K562 (cell line): ENCODE measurements around the gene TLE4. TPM values are rescaled to one million over a fixed set of nuclear protein-coding genes. Genes with fewer than 3 reads are reported as not detected.

Experiments used
- ATAC-seq: fragments of 200-7000 bp; cut with Tn5 transposase; 3 replicates; pipeline ENCODE4 v1.9.1; 2020; ENCODE audit warnings: moderate library complexity
- BruUV-seq: library from RNA; stranded (reverse); fragments of 400-500 nt; replicated peaks from 2 replicates; lab custom pipeline; 2021; lab: Mats Ljungman, UMichigan
- CTCF ChIA-PET: fragments of 300-600 bp; formaldehyde crosslinking; extraction: SDS; loops from one replicate; lab custom pipeline; 2021; ENCODE audit warnings: low intra/inter-chr PET ratio; lab: Yijun Ruan, JAX
- POLR2A ChIA-PET: fragments of 300-600, 350-650 bp; sonication (Branson Sonifier 250); formaldehyde crosslinking; extraction: SDS; loops from one replicate; lab custom pipeline; 2021; ENCODE audit warnings: antibody characterized with exemption, inconsistent platforms; lab: Yijun Ruan, JAX
- DNase-seq, 4 experiments: peaks; one replicate each; pipeline versions ENCODE4 v3.0.0 to v3.0.0-alpha.2; 2011 to 2018; ENCODE audit warnings: low spot score in 3 of 4, mixed read lengths in 3 of 4; ENCODE audit errors: extremely low read depth in 1 of 4
- FAIRE-seq: peaks from 2 replicates; lab custom pipeline; 2011; peaks lifted over from hg19 to GRCh38; lab: Jason Lieb, UNC
- H2AFZ ChIP-seq: 2 replicates; pipeline ENCODE4 v1.6.0; 2011; ENCODE audit warnings: low read depth, low read length, control low read depth, inconsistent platforms
- H3K27ac ChIP-seq: fragments of 200-600 bp; 3 replicates; pipeline ENCODE4 v1.8.0; 2011; ENCODE audit warnings: low read depth, mild to moderate bottlenecking, control low read depth, inconsistent platforms, low read length, moderate library complexity, mixed read lengths; ENCODE audit errors: extremely low read depth
- H3K27me3 ChIP-seq, 2 experiments: fragments of 300-600 bp in 1 of 2; 2 replicates in 1 of 2; 3 replicates in 1 of 2; pipeline versions ENCODE4 v1.6.0 to v1.8.0; 2011; ENCODE audit warnings: inconsistent platforms in 2 of 2, low read length in 2 of 2, mild to moderate bottlenecking in 1 of 2, mixed read lengths in 1 of 2, moderate library complexity in 1 of 2; ENCODE audit not compliant: control insufficient read depth in 2 of 2, insufficient read depth in 2 of 2
- H3K36me3 ChIP-seq: fragments of 300-600 bp; 3 replicates; pipeline ENCODE4 v1.8.0; 2011; ENCODE audit warnings: mild to moderate bottlenecking, low read length, inconsistent platforms; ENCODE audit not compliant: control insufficient read depth, insufficient read depth
- H3K4me1 ChIP-seq, 2 experiments: fragments of 200-600 bp in 1 of 2; replicated peaks in 1 of 2; 2 replicates in 1 of 2; 3 replicates in 1 of 2; pipeline versions ENCODE4 v1.5.1 to v1.8.0; 2011; ENCODE audit warnings: inconsistent platforms in 2 of 2, low read length in 2 of 2, mild to moderate bottlenecking in 1 of 2, mixed read lengths in 1 of 2, moderate library complexity in 1 of 2; ENCODE audit not compliant: control insufficient read depth in 2 of 2, insufficient read depth in 2 of 2
- H3K4me2 ChIP-seq: 2 replicates; pipeline ENCODE4 v1.6.1; 2011; ENCODE audit warnings: low read length, control low read depth, inconsistent platforms, mixed read lengths; ENCODE audit not compliant: insufficient read depth
- H3K4me3 ChIP-seq: fragments of 200-600 bp; sonication (generic), shearing (Covaris generic); 2 replicates; pipeline ENCODE4 v1.5.1; 2016; ENCODE audit warnings: control low read depth, inconsistent platforms
- H3K79me2 ChIP-seq: fragments of 200-600 bp; 3 replicates; pipeline ENCODE4 v1.8.0; 2011; ENCODE audit warnings: low read length, inconsistent platforms; ENCODE audit not compliant: control insufficient read depth, insufficient read depth
- H3K9ac ChIP-seq, 2 experiments: 2 replicates each; pipeline versions ENCODE4 v1.6.0 to v1.6.1; 2011; ENCODE audit warnings: low read depth in 2 of 2, low read length in 2 of 2, control low read depth in 1 of 2, inconsistent platforms in 1 of 2, mild to moderate bottlenecking in 1 of 2, mixed read lengths in 1 of 2; ENCODE audit not compliant: insufficient read depth in 1 of 2
- H3K9me1 ChIP-seq: one replicate; pipeline ENCODE4 v1.6.0; 2011; ENCODE audit warnings: inconsistent platforms, mild to moderate bottlenecking, low read length, moderate library complexity; ENCODE audit not compliant: control insufficient read depth, insufficient read depth
- H3K9me3 ChIP-seq: replicated peaks from 2 replicates; pipeline ENCODE4 v1.5.1; 2011; ENCODE audit warnings: low read depth, low read length, inconsistent platforms; ENCODE audit not compliant: control insufficient read depth, insufficient read depth
- H4K20me1 ChIP-seq: replicated peaks from 2 replicates; pipeline ENCODE4 v1.6.1; 2011; ENCODE audit warnings: low read length, inconsistent platforms, mixed read lengths; ENCODE audit not compliant: control insufficient read depth, insufficient read depth
- E2F5 ChIP-seq: sonication (generic); formaldehyde crosslinking; IDR thresholded peaks from 2 replicates; pipeline ENCODE4 v1.8.0; 2022; ENCODE audit warnings: mild to moderate bottlenecking, missing genetic modification reagents
- ELF1 ChIP-seq: fragments of 200-800 bp; sonication (Bioruptor generic); IDR thresholded peaks from 2 replicates; pipeline ENCODE4 v1.6.1; 2016; ENCODE audit warnings: missing genetic modification characterization, missing compliant biosample characterization
- MAZ ChIP-seq, 2 experiments: fragments of 450-650 bp in 1 of 2; sonication (generic) in 1 of 2; formaldehyde crosslinking; IDR thresholded peaks in 1 of 2; conservative IDR thresholded peaks in 1 of 2; 2 replicates each; pipeline versions ENCODE4 v1.4.0 to v1.5.0; 2020; ENCODE audit warnings: mild to moderate bottlenecking in 1 of 2, missing genetic modification reagents in 1 of 2
- PHF21A ChIP-seq: fragments of 450-650 bp; IDR thresholded peaks from 2 replicates; pipeline ENCODE4 v1.6.1; 2017; ENCODE audit warnings: low read depth, borderline replicate concordance
- SREBF2 ChIP-seq: sonication (generic); formaldehyde crosslinking; IDR thresholded peaks from 2 replicates; pipeline ENCODE4 v1.4.0; 2020; ENCODE audit warnings: mild to moderate bottlenecking, missing genetic modification reagents
- TAF7 ChIP-seq: fragments of 450-650 bp; IDR thresholded peaks from 2 replicates; pipeline ENCODE4 v1.6.1; 2016; ENCODE audit warnings: missing genetic modification characterization, missing compliant biosample characterization
- ZFP1 ChIP-seq: fragments of 450-650 bp; formaldehyde crosslinking; IDR thresholded peaks from 2 replicates; pipeline ENCODE4 v1.4.0; 2020; ENCODE audit warnings: mild to moderate bottlenecking, mixed read lengths
- ZNF318 ChIP-seq, 2 experiments: fragments of 450-650 bp; IDR thresholded peaks; 2 replicates each; pipeline ENCODE4 v1.6.1; 2016; ENCODE audit warnings: mild to moderate bottlenecking in 2 of 2, borderline replicate concordance in 1 of 2, low read depth in 1 of 2, moderate library complexity in 1 of 2
- ZNF551 ChIP-seq: fragments of 250-450 bp; sonication (Bioruptor Pico); IDR thresholded peaks from 2 replicates; pipeline ENCODE4 v1.5.0; 2021; ENCODE audit warnings: mild to moderate bottlenecking, moderate library complexity
- WGBS: fragments of 100-300 bp; shearing (Covaris generic); methylation state at CpG from one replicate; pipeline ENCODE4 v1.1.6; 2016; ENCODE audit warnings: low coverage, mixed read lengths; ENCODE audit not compliant: insufficient coverage; ENCODE audit errors: missing lambda C conversion rate; 5-methylcytosine and 5-hydroxymethylcytosine counted together
- in situ Hi-C: fragments of 300-500 bp; cut with MboI; formaldehyde crosslinking; loops from 4 replicates; pipeline ENCODE4 v1.15.0; 2018; ENCODE audit warnings: inconsistent platforms, mixed read lengths
- intact Hi-C: fragments of 100-400 bp; cut with micrococcal nuclease; formaldehyde crosslinking; loops from 2 replicates; pipeline ENCODE4 v1.14.2; 2022
- polyA plus RNA-seq, 8 experiments: library from polyadenylated mRNA; depleted of rRNA in 4 of 8; stranded (reverse) in 5 of 8; unstranded in 3 of 8; fragments of >200 nt; fragmentation: Nextera tagmentation in 2 of 8; fragmentation: Illumina TruSeq in 1 of 8; extraction: Ambion mirVana in 2 of 8; extraction: Trizol in 1 of 8; gene quantifications; 2 replicates each; pipeline versions ENCODE4 v1.2.1 to v1.2.3, GENCODE V29; 2011 to 2014; ENCODE audit warnings: inconsistent platforms in 1 of 8, missing spikeins in 1 of 8
- total RNA-seq, 7 experiments: library from RNA; depleted of rRNA in 6 of 7; stranded (reverse); fragments of >200 nt in 6 of 7; fragmentation: Illumina TruSeq in 2 of 7; extraction: Trizol in 2 of 7; gene quantifications; 2 replicates each; pipeline versions ENCODE4 v1.2.1 to v1.2.3, GENCODE V29; 2011 to 2021; ENCODE audit warnings: low replicate concordance in 1 of 7
- TF ChIP-seq, protein P1 (sequence below), 3 experiments: fragments of 200-800 bp in 1 of 3; sonication (Bioruptor generic) in 1 of 3; sonication (generic) in 1 of 3; formaldehyde crosslinking in 1 of 3; IDR thresholded peaks; 2 replicates each; pipeline versions ENCODE4 v1.6.1 to v1.8.0; 2016 to 2022; ENCODE audit warnings: mild to moderate bottlenecking in 2 of 3, missing compliant biosample characterization in 2 of 3, missing genetic modification characterization in 2 of 3, missing genetic modification reagents in 1 of 3

TLE4 gene
- total and polyA plus RNA-seq, 9 of the 15 experiments (the other 6 are each of a cell fraction or from before 2014, with no cell fraction given): 1.1 to 8.8 (median 5.7) TPM

- no peak for TF ChIP-seq ELF1 (tag)
- no peak for TF ChIP-seq SREBF2 (CRISPR knock-in tag)
- TF ChIP-seq TAF7 (tag): no peak
Measured at GRCh38 chr9:79744521-79744920, 172.8 kb downstream of the TLE4 start (continued).

GRCh38 chr9:79745752-79746336, 174.1 kb downstream of the TLE4 start:
- Histone ChIP-seq H3K9ac (no peak overlapping the region), H3K4me1 (no peaks in the 10 kb centered on the region), H2AFZ (no peak overlapping the region), H3K9me3 (no peaks in the 10 kb centered on the region), H3K9me1 (no peaks in the 10 kb centered on the region), H3K36me3 (no peaks in the 10 kb centered on the region), H3K4me3 (no peak overlapping the region), H3K27me3 (no peaks in the 10 kb centered on the region), H3K4me2 (no peak overlapping the region), H3K79me2 (no peaks in the 10 kb centered on the region), H4K20me1 (no peaks in the 10 kb centered on the region), H3K27ac (no peak overlapping the region)
- ChIA-PET CTCF (no interaction called here), POLR2A (no interaction called here)
- FAIRE-seq: no peak
- BruUV-seq: no TSS peak
- DNase-seq: no peak
- in situ Hi-C loops: no loop called here
- WGBS: 0% methylated on average over 3 of the region's 4 CpGs
- ATAC-seq: no peak
- intact Hi-C loops: no loop called here
- TF ChIP-seq MAZ (CRISPR knock-in tag; conservative IDR thresholded peaks at IDR 0.05 in 1 of 2, IDR thresholded peaks at IDR 0.05 in 1 of 2) (no peak), E2F5 (CRISPR knock-in tag) (no peak), PHF21A (no peak), ZNF318 (IDR thresholded peaks at IDR 0.05; ENCODE audit: borderline replicate concordance in 1 of 2, low read depth in 1 of 2) (no peak), ZFP1 (CRISPR knock-in tag) (no peak), ZNF551 (no peak)
- TF ChIP-seq, protein P1, sequence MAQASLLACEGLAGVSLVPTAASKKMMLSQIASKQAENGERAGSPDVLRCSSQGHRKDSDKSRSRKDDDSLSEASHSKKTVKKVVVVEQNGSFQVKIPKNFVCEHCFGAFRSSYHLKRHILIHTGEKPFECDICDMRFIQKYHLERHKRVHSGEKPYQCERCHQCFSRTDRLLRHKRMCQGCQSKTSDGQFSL (CRISPR knock-in tag; IDR thresholded peaks at IDR 0.05): no peak
- TF ChIP-seq, protein P1 (tag; IDR thresholded peaks at IDR 0.05): no peak
